Suprapubic skin (tissue), 4 donors: ENCODE data around the gene NRBP1.

Experiments used
- EP300 ChIP-seq: sonication (generic); formaldehyde crosslinking; IDR thresholded peaks from one replicate; pipeline ENCODE4 v1.6.1; 2017; ENCODE audit warnings: antibody characterized with exemption
- POLR2A ChIP-seq, 2 donors: fragments of 450-650 bp; IDR thresholded peaks; one replicate each; pipeline ENCODE4 v1.6.1; 2017; ENCODE audit warnings: antibody characterized with exemption in 2 of 2, mild to moderate bottlenecking in 2 of 2, moderate library complexity in 2 of 2
- POLR2AphosphoS5 ChIP-seq, 3 donors: sonication (generic); formaldehyde crosslinking; IDR thresholded peaks; one replicate each; pipeline ENCODE4 v1.6.1; 2017; ENCODE audit warnings: antibody characterized with exemption in 3 of 3
- TF ChIP-seq, protein P1 (sequence below), 2 donors: fragments of 200-600 bp in 1 of 2; fragments of 450-650 bp in 1 of 2; sonication (generic) in 1 of 2; IDR thresholded peaks; one replicate each; pipeline ENCODE4 v1.5.1; 2016 to 2019; ENCODE audit warnings: antibody characterized with exemption in 2 of 2, mild to moderate bottlenecking in 1 of 2, moderate library complexity in 1 of 2

DNA sequence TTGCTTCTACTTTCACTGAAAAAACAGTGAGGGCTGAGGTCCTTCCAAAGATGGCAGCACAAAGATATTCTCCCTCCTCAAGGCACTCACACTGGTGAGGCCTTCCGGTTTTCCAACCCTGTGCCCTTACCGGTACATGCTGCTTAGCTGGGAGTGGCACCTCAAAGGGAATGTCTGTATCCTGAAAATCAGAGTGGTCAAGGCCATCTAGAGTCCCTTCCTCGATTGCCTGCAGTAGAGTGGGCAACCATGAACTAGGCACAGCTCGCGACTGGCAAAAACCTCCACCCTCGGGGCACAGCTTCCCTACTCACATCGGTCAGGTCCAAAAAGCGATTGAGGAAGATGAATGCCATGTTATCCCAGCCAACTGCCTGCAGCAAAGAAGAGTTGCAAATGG is 17.2 kb downstream of the NRBP1 start:
- no peak for TF ChIP-seq POLR2A (IDR thresholded peaks at IDR 0.05)
- TF ChIP-seq, protein P1, sequence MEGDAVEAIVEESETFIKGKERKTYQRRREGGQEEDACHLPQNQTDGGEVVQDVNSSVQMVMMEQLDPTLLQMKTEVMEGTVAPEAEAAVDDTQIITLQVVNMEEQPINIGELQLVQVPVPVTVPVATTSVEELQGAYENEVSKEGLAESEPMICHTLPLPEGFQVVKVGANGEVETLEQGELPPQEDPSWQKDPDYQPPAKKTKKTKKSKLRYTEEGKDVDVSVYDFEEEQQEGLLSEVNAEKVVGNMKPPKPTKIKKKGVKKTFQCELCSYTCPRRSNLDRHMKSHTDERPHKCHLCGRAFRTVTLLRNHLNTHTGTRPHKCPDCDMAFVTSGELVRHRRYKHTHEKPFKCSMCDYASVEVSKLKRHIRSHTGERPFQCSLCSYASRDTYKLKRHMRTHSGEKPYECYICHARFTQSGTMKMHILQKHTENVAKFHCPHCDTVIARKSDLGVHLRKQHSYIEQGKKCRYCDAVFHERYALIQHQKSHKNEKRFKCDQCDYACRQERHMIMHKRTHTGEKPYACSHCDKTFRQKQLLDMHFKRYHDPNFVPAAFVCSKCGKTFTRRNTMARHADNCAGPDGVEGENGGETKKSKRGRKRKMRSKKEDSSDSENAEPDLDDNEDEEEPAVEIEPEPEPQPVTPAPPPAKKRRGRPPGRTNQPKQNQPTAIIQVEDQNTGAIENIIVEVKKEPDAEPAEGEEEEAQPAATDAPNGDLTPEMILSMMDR (IDR thresholded peaks at IDR 0.05): no peak
- no peak for TF ChIP-seq POLR2AphosphoS5 (IDR thresholded peaks at IDR 0.05)
- TF ChIP-seq EP300: no peak
